HG02759 (cell line): ENCODE results near the gene NCKAP5.
A peak's percentile ranks its signal among the peaks of the same experiment; 100 is the strongest.

Source experiments
- ATAC-seq: cut with Tn5 transposase; IDR thresholded peaks from one replicate; pipeline ENCODE4 v1.9.1; 2021; ENCODE audit warnings: mild to moderate bottlenecking, moderate library complexity; ENCODE audit not compliant: unreplicated experiment

Gene NCKAP5

DNA sequence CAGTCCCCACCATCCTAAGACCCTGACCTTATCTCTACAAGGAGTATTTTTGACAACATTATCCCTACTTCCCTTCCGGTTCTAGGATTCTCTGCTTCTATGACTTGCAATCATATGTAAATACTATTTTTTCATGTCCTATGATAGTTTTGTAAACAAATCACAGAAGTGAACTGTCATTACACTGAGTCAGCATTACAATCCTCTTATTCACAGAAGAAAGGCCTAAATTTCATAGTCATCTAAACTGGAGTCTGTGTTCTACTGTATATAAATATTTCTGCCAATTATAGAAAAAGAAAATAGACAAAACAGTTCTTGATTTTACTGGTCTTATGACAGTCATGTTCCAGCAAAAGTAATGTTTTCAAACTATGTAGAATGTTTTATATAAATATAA, 265.1 kb downstream of the NCKAP5 start:
- no peak for ATAC-seq

DNA sequence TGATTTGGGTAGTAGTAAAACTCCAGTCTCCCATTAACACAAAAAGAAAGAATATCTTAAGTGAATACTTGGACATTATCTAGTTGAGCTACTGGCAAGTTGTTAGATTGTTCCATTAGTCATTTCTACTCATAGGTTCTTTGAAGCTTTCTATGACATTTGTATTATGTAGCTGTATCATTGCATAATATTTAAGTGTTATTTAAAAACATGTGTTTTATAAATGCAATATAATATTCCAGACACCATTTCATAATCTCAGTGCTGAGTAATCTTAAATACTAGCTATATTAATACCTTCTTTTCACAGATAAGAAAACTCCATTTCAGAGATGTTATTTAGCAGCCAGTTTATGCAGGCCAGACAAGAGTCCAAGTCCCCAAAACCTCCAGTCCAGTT, 271.9 kb downstream of the NCKAP5 start:
- ATAC-seq: no peak

DNA sequence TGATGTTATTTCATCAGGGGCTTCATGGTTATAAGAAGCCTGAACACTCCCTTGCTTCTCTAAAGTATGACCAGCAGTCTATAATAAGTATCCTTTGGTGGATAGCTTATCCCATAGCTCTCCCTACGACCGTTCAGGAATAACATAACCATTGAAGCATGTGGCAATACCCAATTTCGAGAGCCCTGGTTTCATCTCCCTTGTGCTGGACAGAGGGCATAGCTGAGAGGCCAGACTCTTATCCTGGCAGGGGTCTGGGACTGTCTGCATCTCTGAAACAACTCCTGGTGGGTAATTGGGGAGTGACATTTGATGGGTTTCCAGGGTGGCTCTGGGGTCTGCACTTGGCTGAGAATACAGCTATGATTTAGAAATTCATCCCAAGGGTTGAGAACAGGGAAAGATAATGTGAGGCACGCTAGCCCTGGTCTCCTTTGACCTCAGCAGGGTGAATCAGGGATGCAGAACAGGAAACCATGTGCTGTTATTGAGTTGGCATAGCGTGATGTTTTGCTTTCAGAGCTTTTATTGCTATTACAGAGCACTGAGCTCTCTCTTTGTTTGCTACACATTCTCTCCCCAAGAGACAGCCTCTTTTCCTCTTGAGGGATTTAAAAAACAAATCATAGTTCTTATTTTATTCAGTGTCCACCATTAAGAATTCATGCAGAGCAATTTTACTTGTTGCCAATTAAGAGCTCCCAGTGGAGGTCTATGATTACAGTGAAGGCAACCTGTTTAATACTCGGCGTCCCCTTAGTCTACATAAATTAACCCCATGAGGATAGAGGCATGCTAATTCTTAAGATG, 274.5 kb downstream of the NCKAP5 start:
- ATAC-seq: no peak

DNA sequence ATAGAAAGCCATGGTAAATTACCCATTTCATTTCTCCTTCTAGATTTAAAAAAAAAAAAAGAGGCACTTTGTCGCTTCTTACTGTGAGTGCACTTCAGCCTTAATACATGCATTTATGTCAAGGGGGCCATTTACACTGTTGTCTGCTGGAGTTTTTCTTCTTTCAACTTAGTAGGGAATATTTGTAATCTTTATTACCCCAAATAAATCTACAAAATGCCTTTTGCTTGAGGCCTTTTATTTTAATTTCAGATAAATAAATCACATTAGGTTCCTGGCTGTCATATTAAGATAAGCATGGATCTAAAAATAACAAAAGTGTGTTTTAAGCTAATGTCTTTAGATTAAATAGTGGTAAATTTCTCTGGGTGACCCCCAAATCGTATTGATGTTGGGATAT, 276.0 kb downstream of the NCKAP5 start:
- ATAC-seq: no peak

DNA sequence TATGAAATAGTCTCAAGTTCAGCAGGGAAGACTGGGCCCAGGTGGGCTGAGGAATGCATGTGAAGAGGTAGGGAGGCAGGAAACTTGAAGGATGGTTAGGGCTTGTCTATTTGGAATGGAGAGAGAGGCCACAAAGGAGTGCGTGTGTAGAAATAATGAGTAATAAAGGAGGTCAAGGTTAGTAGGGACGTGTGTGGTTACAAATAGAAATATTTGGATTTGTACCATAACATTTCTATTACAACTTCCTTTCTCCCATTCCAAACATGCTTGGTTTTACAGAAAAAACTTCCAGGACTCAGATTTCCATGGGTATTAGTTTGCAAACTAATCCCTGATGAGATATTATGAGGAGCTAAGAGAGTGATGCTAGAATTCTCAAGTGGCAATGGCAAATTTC, 280.6 kb downstream of the NCKAP5 start:
- ATAC-seq: no peak

DNA sequence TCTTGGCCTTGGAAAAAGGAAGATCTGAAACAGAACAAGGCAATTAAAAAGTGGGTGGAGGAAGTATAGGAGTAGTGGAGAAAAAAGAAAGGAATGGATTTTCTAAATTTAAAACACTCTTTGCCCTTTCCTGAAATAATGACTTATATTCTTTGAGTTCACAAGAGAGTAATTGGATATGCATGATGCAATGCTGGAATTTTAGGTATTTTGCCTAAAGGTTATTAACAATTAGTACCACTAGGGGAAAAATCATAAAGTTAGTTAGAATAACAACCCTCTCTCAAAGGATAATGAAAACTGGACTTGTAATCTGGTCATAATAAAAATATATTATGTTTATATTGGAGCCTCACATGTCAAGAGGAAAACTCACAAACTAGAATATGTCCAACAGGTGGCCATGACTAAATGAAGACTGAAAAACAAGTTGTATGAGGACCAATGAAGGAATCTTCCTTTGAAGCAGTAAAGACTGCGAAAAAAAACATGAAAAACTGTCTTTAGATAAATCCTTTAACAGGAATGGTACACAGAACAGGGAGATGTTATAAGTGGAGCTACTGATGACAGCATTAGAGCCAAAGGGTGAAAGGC, 281.8 kb downstream of the NCKAP5 start:
- ATAC-seq: no peak

DNA sequence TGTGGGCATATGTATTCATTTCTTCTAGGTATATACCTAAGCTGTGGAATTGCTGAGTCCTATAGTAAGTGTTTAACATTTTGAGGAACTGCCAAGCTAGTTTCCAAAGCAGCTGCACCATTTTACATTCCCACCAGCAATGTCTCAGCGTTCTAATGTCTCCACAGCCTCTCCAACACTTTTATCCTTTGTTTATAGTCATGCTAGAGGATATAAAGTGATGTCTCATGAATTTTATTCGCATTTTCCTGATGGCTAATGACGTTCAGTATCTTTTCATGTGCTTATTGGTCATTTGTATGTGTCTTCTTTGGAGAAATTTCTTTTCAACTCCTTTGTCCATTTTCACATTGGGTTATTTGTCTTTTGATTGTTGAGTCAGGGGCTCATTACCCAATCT, 295.2 kb downstream of the NCKAP5 start:
- ATAC-seq: no peak

DNA sequence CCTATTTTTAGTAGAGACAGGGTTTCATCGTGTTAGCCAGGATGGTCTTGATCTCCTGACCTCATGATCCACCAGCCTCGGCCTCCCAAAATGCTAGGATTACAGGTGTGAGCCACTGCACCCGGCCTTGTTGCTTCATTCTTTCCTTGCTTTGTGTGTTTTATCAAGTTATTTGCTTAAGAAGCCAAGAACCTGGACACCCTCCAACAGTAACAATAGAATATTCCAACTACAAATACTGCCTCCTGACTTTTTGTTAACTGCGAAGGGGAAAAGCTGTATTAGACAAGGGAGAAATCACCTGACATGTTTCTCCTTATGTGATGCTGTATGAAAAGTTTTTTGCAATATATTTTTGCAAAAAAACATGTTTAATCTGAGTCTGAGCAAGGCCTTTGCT, 297.2 kb downstream of the NCKAP5 start:
- no peak for ATAC-seq

DNA sequence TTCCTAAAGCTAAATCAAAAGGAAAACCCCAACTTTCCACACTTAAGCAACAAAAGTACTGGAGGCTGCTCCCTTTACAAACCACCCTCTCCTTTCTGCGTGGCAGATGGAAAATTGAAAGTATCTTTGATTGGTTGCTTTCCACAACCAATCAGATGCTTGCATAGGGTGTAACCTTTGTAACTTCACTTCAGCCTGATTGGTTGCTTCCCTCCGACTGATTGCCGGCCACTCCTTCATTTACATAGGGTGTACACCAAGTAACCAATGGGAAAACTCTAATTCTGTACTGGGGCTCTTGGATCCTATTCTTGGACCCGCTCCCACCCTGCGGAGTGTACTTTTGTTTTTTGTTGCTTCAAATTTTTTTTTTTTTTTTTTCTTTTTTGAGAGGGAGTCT, 297.7 kb downstream of the NCKAP5 start:
- ATAC-seq: no peak

DNA sequence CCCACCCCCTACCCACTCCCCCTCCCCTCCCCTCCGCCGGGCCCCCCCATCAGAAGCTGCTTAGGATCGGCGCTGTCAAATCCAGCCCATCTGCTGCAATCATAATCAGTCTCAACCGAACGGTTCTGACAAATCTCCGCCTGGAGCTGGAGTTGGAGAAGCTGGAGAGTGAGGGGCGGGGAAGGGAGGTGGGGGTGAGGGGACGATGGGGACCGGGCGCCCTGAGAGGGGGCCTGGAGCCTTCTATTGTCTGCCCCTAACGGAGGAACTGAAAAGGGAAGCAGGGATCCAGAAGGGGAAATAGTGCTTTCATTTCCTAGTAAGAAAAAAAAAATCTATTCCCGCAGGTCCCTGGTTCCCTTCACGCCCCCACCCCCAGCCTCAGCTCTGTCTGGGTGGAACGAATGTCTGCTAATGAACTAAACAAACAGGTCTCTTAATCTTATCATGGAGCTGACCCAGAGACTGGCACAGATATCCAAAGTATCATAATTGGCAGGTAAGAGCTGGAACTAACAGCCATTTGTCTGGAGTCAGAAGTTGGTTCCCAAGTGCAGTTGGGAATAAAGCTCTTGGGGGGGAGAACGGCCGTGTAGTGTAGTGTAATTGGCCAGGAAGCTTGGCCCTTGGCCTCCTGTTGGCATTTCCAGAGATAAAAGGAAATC, 301.2 kb downstream of the NCKAP5 start:
- ATAC-seq: no peak

DNA sequence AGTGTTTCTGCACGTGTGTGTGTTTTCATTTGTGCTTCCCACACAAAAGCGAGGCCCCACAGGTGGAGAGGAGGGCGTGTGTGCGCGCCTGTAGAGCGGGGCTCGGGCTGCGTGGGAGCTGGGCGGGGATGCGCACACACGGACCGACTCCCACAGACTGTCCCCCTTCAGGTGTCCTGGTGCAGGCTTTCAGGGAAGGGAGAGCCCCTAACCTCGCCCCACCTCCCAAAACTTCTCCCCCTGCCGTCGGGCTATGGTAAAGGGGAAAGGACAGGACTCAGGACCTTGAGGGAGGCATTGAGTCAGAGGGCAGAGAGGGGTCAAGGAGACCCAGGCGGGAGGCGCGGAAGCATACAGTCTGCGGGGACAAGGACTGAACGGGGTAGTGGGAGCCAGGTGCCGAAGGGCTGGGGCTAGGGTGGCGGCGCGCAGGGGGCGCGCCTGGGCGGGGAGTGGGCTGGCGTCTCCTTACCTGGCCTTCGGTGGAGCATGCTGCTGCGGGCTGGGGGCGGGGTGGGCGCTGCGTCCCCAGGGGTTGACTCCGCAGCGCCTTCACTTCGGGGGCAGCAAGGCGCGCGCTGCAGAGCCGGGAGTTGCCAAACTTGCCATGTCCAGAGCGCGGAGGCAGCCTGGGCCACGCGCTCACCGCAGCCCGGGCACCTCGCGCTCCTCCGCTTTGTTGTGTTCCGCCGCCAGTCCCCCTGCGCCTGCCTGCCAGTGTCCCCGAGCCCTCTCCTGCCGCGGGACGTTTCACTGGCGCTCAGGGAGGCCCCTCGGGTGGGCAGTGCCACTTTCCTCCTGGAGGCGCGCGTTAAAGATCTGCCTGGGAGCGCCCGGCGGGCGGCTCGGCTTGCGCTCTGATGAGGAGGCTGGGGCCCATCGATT, 302.0 kb downstream of the NCKAP5 start:
- ATAC-seq: no peak

DNA sequence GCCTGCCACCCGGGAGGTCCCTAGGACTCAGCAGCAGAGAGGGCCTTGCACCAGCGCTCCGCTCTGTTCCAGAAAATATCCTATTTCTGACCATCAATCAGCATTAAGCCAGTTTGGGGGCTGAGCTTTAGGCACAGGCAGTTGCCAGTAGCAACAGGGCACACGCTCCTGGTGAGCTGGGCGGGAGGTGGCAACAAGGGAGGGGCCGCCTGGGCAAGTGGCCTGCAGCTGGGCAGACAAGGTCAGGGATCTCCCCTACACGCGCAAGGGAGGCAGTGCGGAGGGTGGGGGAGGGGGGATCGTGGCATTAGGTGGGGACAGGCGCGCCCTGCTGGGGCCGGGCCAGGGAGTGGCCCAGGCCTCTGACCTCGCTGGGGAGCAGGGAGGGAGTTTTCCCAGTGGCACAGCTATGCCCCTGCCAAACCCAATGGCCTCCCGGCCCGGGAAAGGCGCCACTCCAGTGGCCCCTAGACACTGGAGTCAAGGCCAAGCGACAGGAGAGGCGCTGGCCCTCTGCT, 302.8 kb downstream of the NCKAP5 start:
- ATAC-seq: no peak

DNA sequence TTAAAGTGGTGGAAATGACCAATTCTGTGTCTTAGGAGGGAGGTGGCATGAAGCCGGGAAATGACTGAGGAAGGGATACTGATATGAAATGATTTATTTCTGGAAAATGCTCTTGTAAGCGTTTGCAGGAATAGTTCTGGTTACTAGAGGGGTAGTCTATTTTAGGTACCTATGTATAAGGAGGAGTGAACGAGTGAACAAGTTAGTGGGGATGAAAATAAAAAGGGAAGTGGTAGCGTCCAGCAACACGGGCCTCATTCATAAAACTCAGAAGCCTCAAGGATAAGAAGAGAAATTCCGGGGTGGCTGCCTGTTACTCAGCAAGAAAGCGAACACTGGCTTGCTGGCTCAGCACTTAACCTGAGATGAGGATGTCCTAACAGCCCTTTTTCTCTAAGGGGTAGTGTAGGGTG, 303.3 kb downstream of the NCKAP5 start:
- no peak for ATAC-seq

DNA sequence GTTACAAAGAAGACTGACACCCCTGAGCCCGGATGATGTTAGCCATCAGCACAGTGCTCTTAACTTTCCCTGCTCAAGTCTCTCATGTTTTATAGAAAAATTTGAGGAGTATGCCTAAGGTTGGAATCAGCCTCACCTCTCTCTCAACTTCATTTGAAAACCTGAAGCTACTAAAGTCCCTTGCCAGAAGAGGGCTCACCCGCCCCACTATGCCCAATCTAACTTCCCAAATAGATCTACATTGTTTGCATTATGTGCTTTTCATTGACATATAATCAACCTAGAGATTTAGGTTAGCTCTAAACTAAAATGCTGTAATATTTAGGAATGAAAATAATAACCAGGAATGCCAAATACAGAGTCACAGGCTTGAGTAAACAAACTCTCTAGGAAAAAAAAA, 305.4 kb downstream of the NCKAP5 start:
- no peak for ATAC-seq

DNA sequence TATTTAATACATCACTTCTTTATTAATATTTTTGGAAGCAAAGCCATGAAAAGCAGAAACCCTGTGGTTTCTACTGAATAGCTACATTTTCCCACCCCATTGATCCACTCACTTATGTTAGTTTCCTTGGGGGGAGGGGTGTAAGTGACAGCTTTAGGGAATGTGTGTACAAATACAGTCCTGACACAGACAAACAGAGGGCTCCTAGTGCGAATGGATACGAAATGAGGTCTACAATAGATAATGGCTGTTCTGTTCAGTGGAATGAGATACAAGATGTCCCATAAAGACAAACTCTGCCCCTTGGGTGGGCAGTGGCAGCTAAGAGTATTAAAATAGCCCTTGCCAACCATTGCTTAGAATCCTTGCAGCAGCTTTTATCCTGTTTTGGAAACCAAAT, 312.9 kb downstream of the NCKAP5 start:
- ATAC-seq: no peak

DNA sequence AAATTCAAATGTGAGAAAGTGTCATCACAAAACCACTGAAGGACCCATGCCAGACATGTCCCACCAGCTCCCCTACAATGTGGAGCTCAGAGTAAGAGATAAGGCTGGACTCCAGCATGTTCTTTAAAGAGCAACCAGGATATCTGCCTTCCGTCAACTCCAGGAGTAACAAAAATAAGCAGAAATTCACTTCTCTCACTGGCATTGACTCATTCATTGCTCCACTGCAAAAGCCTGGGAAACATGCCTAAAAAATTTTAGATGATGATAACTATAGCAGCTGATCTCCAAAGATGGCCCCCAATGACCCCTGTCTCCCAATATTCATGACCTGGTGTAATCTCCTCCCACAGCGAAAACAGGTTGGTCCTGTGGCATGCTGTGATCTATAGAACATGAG, 314.5 kb downstream of the NCKAP5 start:
- ATAC-seq: no peak

DNA sequence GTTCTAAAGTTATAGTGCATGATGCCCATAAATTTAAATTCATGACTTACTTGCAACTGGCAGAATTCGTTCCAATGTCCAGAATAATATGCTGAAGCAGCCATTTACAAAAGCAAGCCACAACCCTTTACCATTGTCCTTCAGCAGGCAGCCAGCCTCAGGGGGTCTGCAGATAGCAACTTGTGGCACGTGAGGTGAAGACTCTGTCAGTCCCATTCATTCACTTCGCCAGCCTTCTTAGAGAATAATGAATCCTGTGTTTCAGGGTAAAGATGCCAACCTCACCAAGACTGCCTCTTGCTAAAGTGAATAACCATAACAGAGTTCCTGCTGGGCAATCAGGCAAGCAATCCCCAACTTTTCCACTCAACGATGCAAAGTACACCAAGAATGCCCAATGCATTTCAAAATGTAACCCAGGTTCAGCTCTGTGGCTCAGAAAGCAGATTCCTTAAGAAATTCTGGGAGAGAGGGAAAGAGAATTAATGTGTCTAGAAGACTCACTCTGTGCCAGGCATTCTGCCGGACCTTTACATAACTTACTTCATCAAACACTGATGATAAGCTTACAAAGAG, 315.4 kb downstream of the NCKAP5 start:
- no peak for ATAC-seq

DNA sequence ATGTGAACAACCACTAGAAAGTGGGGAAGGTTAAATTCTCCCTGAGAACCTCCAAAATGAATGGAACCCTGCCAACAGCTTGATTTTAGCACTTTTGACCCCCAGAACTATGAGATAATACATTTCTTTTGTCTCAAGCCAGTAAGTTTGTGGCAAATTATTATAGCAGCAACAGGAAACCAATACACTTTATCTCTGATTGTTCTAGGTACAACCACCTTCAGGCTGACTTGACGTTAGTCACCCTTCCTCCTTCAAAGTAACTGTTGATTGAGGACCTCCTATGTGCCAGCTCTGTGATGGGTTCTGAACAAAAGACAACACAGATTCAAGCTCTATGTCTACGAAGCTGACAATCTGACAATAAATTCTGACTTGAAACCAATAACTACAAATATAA, 318.9 kb downstream of the NCKAP5 start:
- no peak for ATAC-seq

DNA sequence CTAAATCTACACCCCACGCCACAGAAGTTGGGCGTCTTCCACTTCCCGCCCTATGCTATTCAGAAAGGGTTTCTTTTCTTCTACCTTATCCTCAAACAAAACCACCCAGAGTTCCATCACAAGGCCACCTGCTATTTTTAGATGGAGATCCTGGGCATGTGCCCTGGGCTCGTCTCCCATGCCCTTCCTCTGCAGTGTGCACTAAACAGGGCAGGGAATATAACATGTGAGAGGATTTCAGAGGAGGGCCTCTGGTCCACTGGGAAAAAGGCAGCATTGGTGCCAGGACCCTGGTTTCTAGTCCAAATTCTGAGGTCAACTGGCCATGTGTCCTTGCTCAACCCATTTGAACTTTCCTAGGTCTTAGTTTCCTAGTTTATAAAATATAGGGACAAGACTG, 320.0 kb downstream of the NCKAP5 start:
- ATAC-seq: no peak

DNA sequence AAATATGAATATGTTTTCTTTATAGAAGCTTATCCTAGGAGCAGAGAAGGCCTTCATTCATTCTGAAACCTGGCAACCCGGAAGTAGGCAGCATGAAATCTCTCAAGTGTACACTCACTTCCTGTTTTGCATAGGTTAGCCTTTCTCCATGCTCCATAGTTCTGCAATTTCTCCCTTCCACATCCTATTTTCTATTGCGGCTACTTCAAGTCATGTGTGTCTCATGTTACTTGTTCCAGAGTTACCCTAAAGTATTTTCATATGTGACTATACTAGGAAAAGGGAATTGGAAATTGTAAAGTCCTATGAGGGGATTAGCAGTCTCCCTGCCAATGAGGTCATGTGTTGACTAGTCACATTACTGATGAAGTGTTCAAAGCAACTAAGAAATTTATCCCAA, 320.6 kb downstream of the NCKAP5 start:
- ATAC-seq: peak; percentile 78

DNA sequence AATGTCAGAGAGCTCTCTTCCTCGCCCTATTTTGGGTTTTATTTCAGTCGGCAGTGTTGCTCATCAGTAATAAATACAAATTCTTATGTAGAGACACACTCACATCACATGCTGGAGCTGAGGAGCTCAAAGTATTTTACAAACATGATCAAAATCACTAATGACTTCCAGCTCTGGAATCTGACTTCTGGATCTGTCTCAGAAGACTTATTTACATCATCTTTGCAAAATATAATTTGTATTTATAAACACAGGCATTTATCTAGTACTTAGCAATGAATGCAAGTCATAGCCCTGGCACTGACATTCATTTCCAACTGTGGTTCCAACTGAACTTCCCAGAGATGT, 327.1 kb downstream of the NCKAP5 start:
- ATAC-seq: no peak
